Breast epithelium (tissue), 4 donors: ENCODE measurements around the gene SCN2B. TPM values are rescaled to one million over a fixed set of nuclear protein-coding genes. Genes with fewer than 3 reads are reported as not detected.

Source experiments
- DNase-seq, 2 donors: peaks; one replicate each; pipeline ENCODE4 v3.0.0-alpha.2; 2019; ENCODE audit warnings: low spot score in 2 of 2
- H3K27ac ChIP-seq, 2 donors: fragments of 200-600 bp; sonication (generic) in 1 of 2; one replicate each; pipeline ENCODE4 v1.5.1; 2016 to 2019; ENCODE audit warnings: mild to moderate bottlenecking in 1 of 2
- H3K27me3 ChIP-seq, 2 donors: fragments of 200-600 bp; sonication (generic) in 1 of 2; one replicate each; pipeline versions ENCODE4 v1.5.1 to v1.6.0; 2017 to 2019; ENCODE audit warnings: control low read depth in 1 of 2, mild to moderate bottlenecking in 1 of 2
- H3K36me3 ChIP-seq: fragments of 200-600 bp; one replicate; pipeline ENCODE4 v1.5.1; 2019
- H3K4me1 ChIP-seq, 2 donors: fragments of 200-600 bp; sonication (generic); one replicate each; pipeline ENCODE4 v1.5.1; 2016 to 2019; ENCODE audit warnings: control low read depth in 1 of 2
- H3K4me3 ChIP-seq, 3 donors: fragments of 200-600 bp; sonication (generic); 1 replicate in 2 of 3; 2 replicates in 1 of 3; pipeline ENCODE4 v1.5.1; 2016 to 2019; ENCODE audit warnings: mild to moderate bottlenecking in 3 of 3, moderate library complexity in 2 of 3
- H3K9me3 ChIP-seq, 2 donors: fragments of 200-600 bp; sonication (generic) in 1 of 2; one replicate each; pipeline ENCODE4 v1.5.1; 2016 to 2019; ENCODE audit warnings: control low read depth in 1 of 2
- POLR2A ChIP-seq: fragments of 450-650 bp; IDR thresholded peaks from one replicate; pipeline ENCODE4 v1.6.1; 2016; ENCODE audit warnings: antibody characterized with exemption, mild to moderate bottlenecking, moderate library complexity
- POLR2AphosphoS5 ChIP-seq, 3 donors: sonication (generic); formaldehyde crosslinking; IDR thresholded peaks; one replicate each; pipeline ENCODE4 v1.6.1; 2017; ENCODE audit warnings: antibody characterized with exemption in 3 of 3
- intact Hi-C: fragments of 100-400 bp; cut with DNase I; formaldehyde crosslinking; loops from one replicate; pipeline ENCODE4 v1.15.1; 2023; ENCODE audit warnings: low total_unique reads
- total RNA-seq, 3 donors: library from RNA; depleted of rRNA; stranded (reverse); fragments of >200 nt; gene quantifications; one replicate each; pipeline ENCODE4 v1.1.0, GENCODE V29; 2016
- TF ChIP-seq, protein P1 (sequence below), 3 donors: fragments of 450-650 bp; IDR thresholded peaks; one replicate each; pipeline ENCODE4 v1.5.1; 2016 to 2017; ENCODE audit warnings: antibody characterized with exemption in 3 of 3, mild to moderate bottlenecking in 3 of 3, moderate library complexity in 3 of 3

Gene SCN2B
- total RNA-seq, 3 donors from 2014 or later: under 0.01 to 0.88 (median 0.16) TPM

DNA sequence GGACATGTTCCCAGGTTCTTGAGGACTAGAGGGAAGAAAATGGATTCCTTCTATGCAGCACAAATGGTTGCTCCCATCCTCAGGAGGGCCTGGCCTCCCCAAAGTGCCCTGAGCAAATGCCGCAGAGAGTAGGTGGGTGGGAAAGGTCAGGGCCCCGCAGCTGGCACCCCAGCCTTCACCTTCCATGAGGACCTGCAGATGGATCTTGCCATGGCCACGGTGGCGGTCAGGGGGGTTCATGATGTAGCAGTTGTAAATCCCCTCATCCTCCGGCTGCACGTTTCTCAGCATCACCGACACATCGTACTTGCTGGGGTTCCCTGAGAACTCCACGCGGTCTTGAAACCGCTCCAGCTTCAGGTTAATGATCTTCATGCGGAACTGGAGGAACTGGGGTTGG, 8.5 kb downstream of the SCN2B start:
- H3K4me3 ChIP-seq: no peak overlapping the region
- TF ChIP-seq POLR2AphosphoS5 (IDR thresholded peaks at IDR 0.05): no peak
- TF ChIP-seq, protein P1, sequence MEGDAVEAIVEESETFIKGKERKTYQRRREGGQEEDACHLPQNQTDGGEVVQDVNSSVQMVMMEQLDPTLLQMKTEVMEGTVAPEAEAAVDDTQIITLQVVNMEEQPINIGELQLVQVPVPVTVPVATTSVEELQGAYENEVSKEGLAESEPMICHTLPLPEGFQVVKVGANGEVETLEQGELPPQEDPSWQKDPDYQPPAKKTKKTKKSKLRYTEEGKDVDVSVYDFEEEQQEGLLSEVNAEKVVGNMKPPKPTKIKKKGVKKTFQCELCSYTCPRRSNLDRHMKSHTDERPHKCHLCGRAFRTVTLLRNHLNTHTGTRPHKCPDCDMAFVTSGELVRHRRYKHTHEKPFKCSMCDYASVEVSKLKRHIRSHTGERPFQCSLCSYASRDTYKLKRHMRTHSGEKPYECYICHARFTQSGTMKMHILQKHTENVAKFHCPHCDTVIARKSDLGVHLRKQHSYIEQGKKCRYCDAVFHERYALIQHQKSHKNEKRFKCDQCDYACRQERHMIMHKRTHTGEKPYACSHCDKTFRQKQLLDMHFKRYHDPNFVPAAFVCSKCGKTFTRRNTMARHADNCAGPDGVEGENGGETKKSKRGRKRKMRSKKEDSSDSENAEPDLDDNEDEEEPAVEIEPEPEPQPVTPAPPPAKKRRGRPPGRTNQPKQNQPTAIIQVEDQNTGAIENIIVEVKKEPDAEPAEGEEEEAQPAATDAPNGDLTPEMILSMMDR (IDR thresholded peaks at IDR 0.05): no peak
- no peak for TF ChIP-seq POLR2A
- no peak for DNase-seq
- H3K4me1 ChIP-seq: peaks cover 0 to 7% of the 10 kb centered on the region in 2 donors
- no peaks in the 10 kb centered on the region for H3K36me3 ChIP-seq
- no peaks in the 10 kb centered on the region for H3K27me3 ChIP-seq
- no peaks in the 10 kb centered on the region for H3K9me3 ChIP-seq
- intact Hi-C loops: no loop called here
- H3K27ac ChIP-seq: no peak overlapping the region

DNA sequence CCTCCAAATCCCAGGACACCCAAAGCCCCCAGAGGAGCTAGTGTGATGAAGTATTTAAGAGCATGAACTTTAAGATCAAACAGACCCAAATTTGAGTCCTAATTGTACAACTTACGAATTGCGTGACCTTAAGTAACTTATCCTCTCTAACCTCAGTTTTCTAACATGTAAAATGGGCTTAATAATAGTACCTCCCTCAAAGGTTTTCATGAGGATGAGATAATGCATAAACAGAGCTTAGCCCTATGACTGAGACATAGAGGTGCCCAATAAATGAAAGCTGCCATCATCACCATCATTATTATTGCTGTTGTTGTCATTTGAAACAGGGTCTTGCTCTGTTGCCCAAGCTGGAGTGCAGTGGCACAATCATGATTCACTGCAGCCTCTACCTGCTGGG, 9.2 kb downstream of the SCN2B start:
- no peak for DNase-seq
- Histone ChIP-seq H3K36me3 (no peaks in the 10 kb centered on the region), H3K27ac (no peak overlapping the region), H3K4me1 (peaks cover 0 to 7% of the 10 kb centered on the region in 2 donors), H3K27me3 (no peaks in the 10 kb centered on the region), H3K4me3 (no peak overlapping the region), H3K9me3 (no peaks in the 10 kb centered on the region)
- TF ChIP-seq POLR2AphosphoS5 (IDR thresholded peaks at IDR 0.05) (no peak), POLR2A (no peak)
- TF ChIP-seq, protein P1 (IDR thresholded peaks at IDR 0.05): no peak
- intact Hi-C loops: no loop called here

DNA sequence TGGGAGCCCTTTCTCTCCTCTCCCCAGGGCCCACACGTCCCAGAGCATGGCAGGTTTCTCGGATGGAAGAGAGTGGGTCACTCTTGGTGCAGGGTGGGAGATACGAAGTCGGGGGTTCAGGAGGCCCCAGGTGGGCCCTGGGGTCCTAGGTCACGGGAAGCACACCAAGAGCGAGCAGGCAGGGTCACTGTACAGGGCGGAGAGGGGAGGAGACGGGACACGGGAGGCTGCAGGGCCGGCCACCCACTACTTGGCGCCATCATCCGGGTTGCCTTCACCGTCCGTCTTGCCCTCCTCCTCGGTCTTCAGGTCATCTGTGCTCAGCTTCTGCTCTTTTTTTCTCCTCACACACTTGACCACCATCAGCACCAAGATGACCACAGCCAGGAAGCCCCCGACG, 9.8 kb downstream of the SCN2B start:
- Histone ChIP-seq H3K4me1 (peaks cover 0 to 3% of the 10 kb centered on the region in 2 donors), H3K9me3 (no peaks in the 10 kb centered on the region), H3K4me3 (no peak overlapping the region), H3K27ac (no peak overlapping the region), H3K27me3 (no peaks in the 10 kb centered on the region), H3K36me3 (no peaks in the 10 kb centered on the region)
- TF ChIP-seq POLR2AphosphoS5 (IDR thresholded peaks at IDR 0.05) (no peak), POLR2A (no peak)
- TF ChIP-seq, protein P1 (IDR thresholded peaks at IDR 0.05): no peak
- intact Hi-C loops: no loop called here
- no peak for DNase-seq

DNA sequence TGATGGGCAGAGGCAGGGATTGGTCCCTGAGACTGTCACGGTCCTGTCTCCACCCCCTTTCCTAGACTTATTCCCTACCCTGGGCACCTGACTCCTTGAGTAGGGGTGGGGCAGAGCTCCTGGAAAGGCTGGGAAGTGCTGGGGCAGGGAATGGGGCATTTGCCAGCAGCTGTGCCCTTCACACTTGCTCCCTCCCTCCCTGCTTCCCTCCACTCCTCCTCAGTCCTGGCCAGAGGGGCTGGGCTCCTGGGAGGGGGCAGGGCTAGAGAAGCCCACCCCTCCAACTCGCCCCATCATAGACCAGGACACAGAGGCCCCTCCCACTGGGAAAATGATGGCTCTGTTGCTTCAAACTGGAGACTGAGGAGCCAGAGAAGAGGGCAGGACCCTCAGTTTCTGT, 11.6 kb downstream of the SCN2B start:
- Histone ChIP-seq H3K27ac (no peak overlapping the region), H3K36me3 (no peaks in the 10 kb centered on the region), H3K27me3 (no peaks in the 10 kb centered on the region), H3K4me3 (no peak overlapping the region), H3K4me1 (no peaks in the 10 kb centered on the region), H3K9me3 (no peaks in the 10 kb centered on the region)
- no peak for TF ChIP-seq POLR2AphosphoS5 (IDR thresholded peaks at IDR 0.05)
- TF ChIP-seq, protein P1 (IDR thresholded peaks at IDR 0.05): no peak
- intact Hi-C loops: no loop called here
- DNase-seq: no peak

DNA sequence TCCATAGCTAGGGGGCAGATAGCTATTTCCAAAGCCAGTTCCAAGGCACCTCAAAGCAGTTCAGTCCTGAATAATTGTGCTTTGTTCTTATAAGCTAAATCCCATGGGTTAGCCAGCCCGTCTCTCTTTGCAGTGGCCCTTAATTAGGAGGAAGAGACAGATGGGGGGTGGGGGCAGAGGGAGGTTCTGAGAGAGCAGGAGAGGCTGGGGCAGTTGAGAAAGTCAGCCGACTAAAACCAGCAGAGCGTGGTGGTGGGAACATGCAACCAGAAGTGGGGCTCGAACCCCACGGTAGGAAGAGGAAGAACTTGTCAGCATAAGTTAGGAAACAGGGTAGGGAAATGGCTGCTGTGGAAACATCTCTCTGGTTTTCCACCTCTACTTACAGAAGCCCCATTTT, 12.9 kb downstream of the SCN2B start:
- Histone ChIP-seq H3K27ac (no peak overlapping the region), H3K4me3 (no peak overlapping the region), H3K36me3 (no peaks in the 10 kb centered on the region), H3K27me3 (no peaks in the 10 kb centered on the region), H3K4me1 (no peaks in the 10 kb centered on the region), H3K9me3 (no peaks in the 10 kb centered on the region)
- TF ChIP-seq POLR2AphosphoS5 (IDR thresholded peaks at IDR 0.05): no peak
- TF ChIP-seq POLR2A: no peak
- TF ChIP-seq, protein P1 (IDR thresholded peaks at IDR 0.05): no peak
- intact Hi-C loops: loop anchor here (1.0 kb wide), 1 partner anchor 18 kb away; no protein-coding TSS in a partner anchor
- no peak for DNase-seq
